ENCODE measurements around the gene BAX. TPM values are rescaled to one million over a fixed set of nuclear protein-coding genes. Genes with fewer than 3 reads are reported as not detected.

BAX gene
- total and polyA plus RNA-seq, 7 donors, result 16.8 to 66.1 (median 22.2) TPM

DNA sequence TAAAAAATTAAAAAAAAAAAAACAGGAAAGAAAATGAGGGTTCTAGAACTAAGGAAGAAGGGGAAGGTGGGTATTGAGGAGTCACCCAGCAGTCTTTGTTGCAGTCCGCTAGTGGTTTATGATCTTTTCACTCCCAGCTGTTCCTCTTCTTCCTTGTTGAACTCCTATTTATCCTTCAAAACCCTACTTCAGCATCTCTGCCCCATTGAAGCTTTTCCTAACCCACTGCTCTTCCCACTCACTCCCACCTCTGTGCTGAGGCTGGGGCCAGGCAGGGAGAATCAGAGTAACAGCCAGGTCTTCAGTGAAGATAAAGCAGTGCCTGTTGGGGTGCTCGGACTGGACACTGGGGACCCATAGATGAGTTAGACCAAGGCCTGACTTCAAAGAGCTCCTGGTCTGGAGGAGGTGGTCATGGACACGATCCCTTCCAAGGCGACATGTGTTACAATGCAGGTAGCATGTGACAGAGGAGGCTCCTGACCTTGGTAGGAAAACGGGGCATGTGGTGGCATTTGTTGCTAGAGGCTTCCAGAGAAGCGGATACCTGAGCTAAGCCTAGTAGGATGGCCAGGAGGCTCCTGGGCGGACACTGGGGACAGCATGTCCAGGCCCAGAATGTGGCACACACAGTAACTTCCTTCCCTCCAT, 50.4 kb downstream of the BAX start:
- intact Hi-C loops (cut with DNase I), result no loop called here
- DNase-seq, result no peak

GRCh38 chr19:49006905-49007304, 52.2 kb downstream of the BAX start:
- 95 to 98% (median 97%) methylated on average over 22 of the region's 22 CpGs for WGBS, 3 donors
- no peaks in the 10 kb centered on the region for H3K4me1 ChIP-seq
- no peak for ATAC-seq
- H3K36me3 ChIP-seq (ENCODE audit: insufficient read depth in 1 of 2, low read depth in 1 of 2), result peaks cover 10 to 99% of the 10 kb centered on the region in 2 donors
- no peak overlapping the region for H3K4me3 ChIP-seq
- H3K27ac ChIP-seq, result no peak overlapping the region
- H3K27me3 ChIP-seq (ENCODE audit: insufficient read depth in 3 of 3, low read length in 2 of 3), result no peaks in the 10 kb centered on the region
- intact Hi-C loops (cut with DNase I), result no loop called here
- no peak for TF ChIP-seq CTCF (IDR thresholded peaks at IDR 0.05)
- no peak for DNase-seq
- no peaks in the 10 kb centered on the region for H3K9me3 ChIP-seq

More for the DNA sequence above, 50.4 kb downstream of the BAX start:
- no peaks in the 10 kb centered on the region for H3K27me3 ChIP-seq (ENCODE audit: insufficient read depth in 3 of 3, low read length in 2 of 3)
- no peaks in the 10 kb centered on the region for H3K9me3 ChIP-seq
- no peak overlapping the region for H3K27ac ChIP-seq
- TF ChIP-seq CTCF (IDR thresholded peaks at IDR 0.05), result no peak
- no peaks in the 10 kb centered on the region for H3K4me1 ChIP-seq
- no peak overlapping the region for H3K4me3 ChIP-seq
- H3K36me3 ChIP-seq (ENCODE audit: insufficient read depth in 1 of 2, low read depth in 1 of 2), result peaks cover 7 to 89% of the 10 kb centered on the region in 2 donors
- 87 to 93% (median 92%) methylated on average over 7 of the region's 7 CpGs for WGBS, 3 donors
- ATAC-seq, result no peak

GRCh38 chr19:49009828-49010227, 55.2 kb downstream of the BAX start:
- Histone ChIP-seq H3K36me3 (ENCODE audit: insufficient read depth in 1 of 2, low read depth in 1 of 2) (peaks cover 16 to 91% of the 10 kb centered on the region in 2 donors), H3K4me1 (no peaks in the 10 kb centered on the region), H3K27me3 (ENCODE audit: insufficient read depth in 3 of 3, low read length in 2 of 3) (no peaks in the 10 kb centered on the region), H3K9me3 (no peaks in the 10 kb centered on the region), H3K27ac (no peak overlapping the region), H3K4me3 (no peak overlapping the region)
- no peak for TF ChIP-seq CTCF (IDR thresholded peaks at IDR 0.05)
- 93 to 96% (median 94%) methylated on average over 18 of the region's 18 CpGs for WGBS, 3 donors
- DNase-seq, result no peak
- intact Hi-C loops (cut with DNase I), result loop anchor here in 1 of 2 donors (5.0 kb wide), 1 partner anchor 47 kb away; the partner anchor contains the start of gene CGB7
- ATAC-seq, result no peak

- DNase-seq, result no peak
- TF ChIP-seq CTCF (IDR thresholded peaks at IDR 0.05), result no peak
- 84 to 95% (median 89%) methylated on average over 18 of the region's 18 CpGs for WGBS, 3 donors
- Histone ChIP-seq H3K9me3 (no peaks in the 10 kb centered on the region), H3K27me3 (ENCODE audit: insufficient read depth in 3 of 3, low read length in 2 of 3) (no peaks in the 10 kb centered on the region), H3K4me1 (no peaks in the 10 kb centered on the region), H3K36me3 (ENCODE audit: insufficient read depth in 1 of 2, low read depth in 1 of 2) (peaks cover 16 to 91% of the 10 kb centered on the region in 2 donors), H3K4me3 (no peak overlapping the region), H3K27ac (no peak overlapping the region)
- no peak for ATAC-seq
- intact Hi-C loops (cut with DNase I), result loop anchor here in 1 of 2 donors (5.0 kb wide), 1 partner anchor 47 kb away; the partner anchor contains the start of gene CGB7
Observed at GRCh38 chr19:49010453-49010852, 55.8 kb downstream of the BAX start.
